Choroid plexus epithelial cell (primary cell): ENCODE results near the gene EIF3J.

Experiments used
- DNase-seq: peaks from one replicate; pipeline ENCODE4 v3.0.0-alpha.2; 2010; ENCODE audit warnings: low read depth
- H3K4me3 ChIP-seq: 2 replicates; pipeline ENCODE4 v1.5.1; 2011; ENCODE audit warnings: low read depth, mild to moderate bottlenecking, control low read depth, low read length, moderate library complexity
- TF ChIP-seq, protein P1 (sequence below): conservative IDR thresholded peaks from 2 replicates; pipeline ENCODE4 v1.5.1; 2011; ENCODE audit warnings: low read depth, mild to moderate bottlenecking, control low read depth, inconsistent platforms, low read length, moderate library complexity

Gene EIF3J

GRCh38 chr15:44500555-44500954 lies 36.4 kb upstream of the EIF3J start:
- TF ChIP-seq, protein P1, sequence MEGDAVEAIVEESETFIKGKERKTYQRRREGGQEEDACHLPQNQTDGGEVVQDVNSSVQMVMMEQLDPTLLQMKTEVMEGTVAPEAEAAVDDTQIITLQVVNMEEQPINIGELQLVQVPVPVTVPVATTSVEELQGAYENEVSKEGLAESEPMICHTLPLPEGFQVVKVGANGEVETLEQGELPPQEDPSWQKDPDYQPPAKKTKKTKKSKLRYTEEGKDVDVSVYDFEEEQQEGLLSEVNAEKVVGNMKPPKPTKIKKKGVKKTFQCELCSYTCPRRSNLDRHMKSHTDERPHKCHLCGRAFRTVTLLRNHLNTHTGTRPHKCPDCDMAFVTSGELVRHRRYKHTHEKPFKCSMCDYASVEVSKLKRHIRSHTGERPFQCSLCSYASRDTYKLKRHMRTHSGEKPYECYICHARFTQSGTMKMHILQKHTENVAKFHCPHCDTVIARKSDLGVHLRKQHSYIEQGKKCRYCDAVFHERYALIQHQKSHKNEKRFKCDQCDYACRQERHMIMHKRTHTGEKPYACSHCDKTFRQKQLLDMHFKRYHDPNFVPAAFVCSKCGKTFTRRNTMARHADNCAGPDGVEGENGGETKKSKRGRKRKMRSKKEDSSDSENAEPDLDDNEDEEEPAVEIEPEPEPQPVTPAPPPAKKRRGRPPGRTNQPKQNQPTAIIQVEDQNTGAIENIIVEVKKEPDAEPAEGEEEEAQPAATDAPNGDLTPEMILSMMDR: no peak
- H3K4me3 ChIP-seq: no peak overlapping the region
- DNase-seq: no peak

- H3K4me3 ChIP-seq: no peak overlapping the region
- peak; percentile 75 for DNase-seq
- TF ChIP-seq, protein P1: peak; percentile 62
Measured at GRCh38 chr15:44501768-44502366, 35.1 kb upstream of the EIF3J start.

GRCh38 chr15:44516436-44516835 lies 20.5 kb upstream of the EIF3J start:
- no peak for DNase-seq
- H3K4me3 ChIP-seq: no peak overlapping the region
- TF ChIP-seq, protein P1: no peak

DNA sequence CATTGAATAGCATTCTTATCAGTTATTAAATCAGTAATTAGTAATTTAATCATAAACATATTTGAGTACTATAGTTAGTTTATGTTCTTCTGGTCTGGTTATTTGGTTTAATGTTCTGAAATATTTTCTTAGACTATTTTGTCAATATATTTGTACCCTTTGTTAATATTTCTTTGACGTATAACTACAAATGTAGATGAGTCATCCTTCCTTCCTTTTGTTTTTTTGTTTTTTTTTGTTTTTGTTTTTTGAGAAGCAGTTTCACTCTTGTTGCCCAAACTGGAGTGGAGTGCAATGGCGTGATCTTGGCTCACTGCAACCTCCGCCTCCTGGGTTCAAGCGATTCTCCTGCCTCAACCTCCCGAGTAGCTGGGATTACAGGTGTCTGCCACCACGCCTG lies 17.4 kb upstream of the EIF3J start:
- TF ChIP-seq, protein P1: no peak
- H3K4me3 ChIP-seq: no peak overlapping the region
- no peak for DNase-seq

DNA sequence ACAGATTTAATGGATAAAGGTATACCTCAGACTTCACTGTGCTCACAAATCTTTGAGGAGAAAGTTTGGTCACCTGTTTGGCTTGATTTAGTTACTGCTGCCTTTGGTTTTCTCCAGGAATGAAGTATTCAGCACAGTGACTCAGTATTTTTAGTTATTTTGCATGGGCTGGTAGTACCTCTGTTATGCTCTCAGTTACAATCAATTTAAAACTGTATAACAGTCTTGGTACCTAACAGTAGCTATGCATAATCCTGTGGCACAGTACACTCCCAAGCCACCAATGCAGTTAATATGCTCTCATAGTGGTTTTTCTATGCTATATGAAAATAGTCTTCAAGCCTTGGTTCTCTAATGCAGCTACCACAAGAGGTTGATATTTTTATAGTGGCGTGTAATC lies 11.9 kb upstream of the EIF3J start:
- TF ChIP-seq, protein P1: no peak

GRCh38 chr15:44527241-44527640 lies 9.7 kb upstream of the EIF3J start:
- H3K4me3 ChIP-seq: no peak overlapping the region
- TF ChIP-seq, protein P1: no peak
- no peak for DNase-seq

More for the DNA sequence above, 11.9 kb upstream of the EIF3J start:
- no peak overlapping the region for H3K4me3 ChIP-seq
- DNase-seq: no peak

DNA sequence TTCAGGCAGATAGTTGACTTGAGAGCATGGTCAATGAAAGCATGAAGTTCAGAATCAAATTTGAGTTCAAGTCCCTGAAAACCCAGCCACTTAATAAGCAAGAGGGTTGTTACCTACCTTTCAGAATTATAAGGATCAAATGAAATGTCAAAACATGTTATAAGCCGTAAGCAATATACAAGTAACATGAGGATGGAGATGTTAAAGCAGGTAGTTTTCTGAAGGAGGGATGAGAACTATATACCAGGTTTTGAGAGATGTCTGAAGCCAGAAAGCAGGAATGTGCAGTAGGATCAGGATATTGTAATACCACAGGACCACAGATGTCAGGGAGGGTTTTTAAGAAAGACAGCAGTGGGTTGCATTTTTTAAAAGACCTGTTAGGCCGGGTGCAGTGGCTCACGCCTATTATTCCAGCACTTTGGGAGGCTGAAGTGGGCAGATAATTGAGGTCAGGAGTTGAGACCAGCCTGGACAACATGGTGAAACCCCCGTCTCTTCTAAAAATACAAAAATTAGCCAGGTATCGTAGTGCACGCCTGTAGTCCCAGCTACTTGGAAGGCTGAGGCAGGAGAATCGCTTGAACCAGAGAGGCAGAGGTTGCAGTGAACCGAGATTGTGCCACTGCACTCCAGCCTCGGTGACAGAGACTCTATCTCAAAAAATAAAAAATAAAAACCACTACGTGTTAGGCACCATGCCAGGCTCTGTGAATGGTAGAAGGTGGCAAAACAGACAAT lies 6.9 kb upstream of the EIF3J start:
- TF ChIP-seq, protein P1: no peak
- DNase-seq: no peak
- H3K4me3 ChIP-seq: no peak overlapping the region
